ENCODE results near the gene CCT5.
"Not testable (repeated sequence)": the region's sequence is repeated elsewhere in the genome, so short reads cannot be mapped to it uniquely, and the experiment has no call there.

Gene CCT5

DNA sequence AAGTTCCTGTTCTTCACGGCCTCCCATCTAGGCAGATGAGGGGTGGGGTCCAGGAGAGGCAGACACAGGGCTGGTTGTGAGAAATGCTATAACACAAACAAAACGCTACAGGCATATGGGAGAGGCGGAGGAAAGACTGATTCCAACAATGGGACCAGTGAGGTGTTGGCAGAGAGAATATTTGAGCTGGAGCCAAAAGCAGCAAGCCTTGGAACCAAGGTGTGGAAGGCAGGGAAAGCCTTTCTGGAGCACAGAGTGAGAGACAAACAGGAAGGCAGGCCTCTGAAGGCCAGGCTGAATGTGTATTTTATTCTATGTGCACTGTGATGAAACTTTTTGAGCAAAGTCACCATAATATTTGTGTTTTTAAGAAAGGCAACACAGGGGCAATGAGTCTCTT lies 3.3 kb upstream of the CCT5 start:
- DNase-seq (ENCODE audit: low read depth in 3 of 3): no peak

DNA sequence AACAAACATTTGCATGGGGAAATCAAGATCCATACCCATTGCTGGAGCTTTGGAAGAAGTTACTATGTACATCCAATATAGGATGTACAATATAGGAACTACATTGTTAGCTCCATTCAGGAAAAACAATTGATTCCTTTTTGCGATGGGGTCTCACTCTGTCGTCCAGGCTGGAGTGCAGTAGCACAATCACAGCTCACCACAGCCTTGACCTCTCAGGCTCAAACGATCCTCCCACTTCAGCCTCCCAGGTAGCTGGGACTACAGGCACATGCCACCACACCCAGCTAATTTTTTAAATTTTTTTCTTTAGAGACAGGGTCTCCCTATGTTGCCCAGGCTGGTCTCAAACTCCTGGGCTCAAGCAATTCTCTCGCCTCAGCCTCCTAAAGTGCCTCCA lies 2.9 kb upstream of the CCT5 start:
- not testable (repeated sequence) for DNase-seq (ENCODE audit: low read depth in 3 of 3)

DNA sequence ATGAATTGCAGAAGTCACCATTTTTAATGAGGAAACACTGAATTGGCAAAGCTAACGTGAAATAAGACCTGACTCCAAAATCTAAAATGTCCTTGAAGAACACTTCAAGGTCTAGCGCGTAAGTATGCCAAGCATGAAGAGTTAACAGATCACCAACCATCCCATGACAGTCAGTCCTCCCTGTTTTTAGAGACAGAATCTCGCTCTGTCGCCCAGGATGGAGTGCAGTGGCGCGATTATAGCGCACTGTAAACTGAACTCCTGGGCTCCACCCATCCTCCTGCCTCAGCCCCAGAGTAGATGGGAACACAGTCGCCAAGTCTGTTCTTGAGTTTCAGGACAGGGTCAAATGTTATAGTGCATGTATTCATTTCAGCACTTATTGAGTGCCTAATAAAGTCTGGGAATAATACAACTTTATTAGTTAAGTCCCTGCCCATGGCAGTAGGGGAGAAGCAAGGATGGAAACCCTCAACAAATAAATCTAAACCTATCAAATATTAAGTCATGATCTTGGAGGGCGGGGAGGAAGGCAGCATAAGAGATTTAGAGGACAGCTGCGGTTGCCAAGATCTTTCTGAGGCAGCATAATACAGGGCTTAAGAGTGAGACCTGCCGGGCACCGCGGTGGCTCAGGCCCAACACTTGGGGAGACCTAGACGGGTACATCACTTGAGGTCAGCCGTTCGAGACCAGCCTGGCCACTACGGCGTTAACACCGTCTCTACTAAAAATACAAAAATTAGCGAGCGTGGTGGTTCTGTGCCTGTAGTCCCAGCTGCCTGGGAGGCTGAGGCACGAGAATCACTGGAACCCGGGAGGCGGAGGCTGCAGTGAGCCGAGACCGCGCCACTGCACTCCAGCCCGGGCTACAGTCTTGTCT lies 1.5 kb upstream of the CCT5 start:
- DNase-seq (ENCODE audit: low read depth in 3 of 3): no peak

GRCh38 chr5:10250806-10251276 lies 761 bp downstream of the CCT5 start:
- DNase-seq (ENCODE audit: low read depth in 3 of 3): no peak

GRCh38 chr5:10251405-10251804 lies 1.3 kb downstream of the CCT5 start:
- no peak for DNase-seq (ENCODE audit: low read depth in 3 of 3)

- DNase-seq (ENCODE audit: low read depth in 3 of 3): no peak
Observed at GRCh38 chr5:10253390-10253789, 3.3 kb downstream of the CCT5 start.

GRCh38 chr5:10254686-10255085 lies 4.6 kb downstream of the CCT5 start:
- DNase-seq (ENCODE audit: low read depth in 3 of 3): no peak

GRCh38 chr5:10257870-10258269 lies 7.8 kb downstream of the CCT5 start:
- no peak for DNase-seq (ENCODE audit: low read depth in 3 of 3)

DNA sequence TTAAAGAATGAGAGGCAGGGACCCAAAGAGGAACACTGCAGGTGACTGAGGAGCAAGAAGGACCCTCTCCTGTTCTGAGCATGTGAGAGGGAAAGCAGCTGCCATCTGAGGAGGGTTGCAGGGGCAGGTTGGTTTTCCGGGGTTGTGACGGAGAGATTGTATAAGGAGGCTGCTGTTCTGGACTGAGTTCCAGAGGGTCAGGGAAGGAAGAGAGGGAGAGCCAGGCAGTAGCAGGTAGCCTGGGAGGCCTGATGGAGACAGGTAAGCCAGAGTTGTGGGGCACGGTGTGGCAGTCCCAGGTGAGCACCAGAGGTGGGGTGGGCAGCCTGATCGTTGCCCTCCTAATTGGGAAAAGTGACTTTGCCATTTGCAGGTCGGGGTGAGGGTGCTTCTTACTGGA lies 9.8 kb downstream of the CCT5 start:
- no peak for DNase-seq (ENCODE audit: low read depth in 3 of 3)

GRCh38 chr5:10261065-10261464 lies 11.0 kb downstream of the CCT5 start:
- no peak for DNase-seq (ENCODE audit: low read depth in 3 of 3)

- DNase-seq (ENCODE audit: low read depth in 3 of 3): no peak
Observed at GRCh38 chr5:10262121-10262774, 12.2 kb downstream of the CCT5 start.

GRCh38 chr5:10262995-10263394 lies 12.9 kb downstream of the CCT5 start:
- DNase-seq (ENCODE audit: low read depth in 3 of 3): no peak

- DNase-seq (ENCODE audit: low read depth in 3 of 3): no peak
Observed at GRCh38 chr5:10264604-10265003, 14.5 kb downstream of the CCT5 start.

DNA sequence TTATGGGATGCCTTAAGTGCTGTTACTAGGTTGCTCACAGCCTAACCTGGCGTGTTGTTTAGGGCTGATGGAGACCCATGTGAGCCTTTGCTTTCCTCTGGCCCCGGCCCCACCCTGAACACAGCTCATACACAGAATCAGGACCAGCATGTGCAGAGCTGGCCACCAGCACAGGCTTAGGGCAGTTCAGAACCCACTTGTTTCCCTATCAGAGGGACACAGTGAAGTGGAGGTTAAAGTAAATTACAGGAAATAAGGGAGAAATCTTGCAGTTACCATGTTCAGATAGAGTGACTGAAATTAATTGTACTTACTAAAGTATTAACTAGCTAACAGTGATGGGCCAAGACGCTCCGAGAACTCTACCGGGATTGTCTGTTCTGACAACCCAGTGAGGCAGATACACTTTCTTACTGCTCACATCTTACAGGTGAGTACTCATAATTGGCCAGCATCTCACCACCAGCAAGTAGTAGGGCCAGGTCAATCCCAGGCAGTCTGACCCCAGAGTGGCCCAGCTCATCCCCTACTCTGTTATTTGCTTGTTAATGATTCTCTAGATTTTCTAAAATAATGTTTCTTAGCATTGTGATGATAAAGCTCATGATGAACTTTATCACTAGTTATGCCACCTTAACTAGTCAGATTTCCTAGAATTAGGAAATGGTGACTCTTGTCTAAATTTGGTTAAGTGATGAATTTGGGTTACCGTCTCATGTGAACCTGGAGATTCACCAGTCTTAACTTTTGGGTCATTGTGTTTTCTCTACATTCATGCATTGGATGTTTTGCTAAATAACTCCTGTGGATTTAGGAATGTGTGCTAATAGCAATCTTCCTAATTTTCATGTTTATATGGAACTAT lies 15.4 kb downstream of the CCT5 start:
- no peak for DNase-seq (ENCODE audit: low read depth in 3 of 3)

DNA sequence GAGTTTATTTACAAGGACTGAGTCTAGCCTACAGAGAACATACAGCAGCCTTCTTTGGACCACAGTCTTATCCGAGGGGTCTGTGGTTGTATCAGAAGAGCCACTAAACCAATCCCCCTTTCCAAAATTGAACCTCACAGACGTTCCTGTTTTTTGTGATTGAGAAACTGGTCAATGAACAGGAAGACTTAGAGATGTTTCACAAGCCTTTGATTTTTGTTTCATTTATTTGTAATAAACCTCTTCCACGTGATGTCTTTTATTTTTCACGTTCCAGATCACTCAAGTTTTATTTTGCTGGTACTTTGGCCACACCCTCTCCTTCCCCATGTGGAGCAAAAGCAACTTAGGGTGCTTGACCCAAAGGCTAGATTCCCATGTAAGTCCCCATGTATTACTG lies 16.1 kb downstream of the CCT5 start:
- DNase-seq (ENCODE audit: low read depth in 3 of 3): no peak

DNA sequence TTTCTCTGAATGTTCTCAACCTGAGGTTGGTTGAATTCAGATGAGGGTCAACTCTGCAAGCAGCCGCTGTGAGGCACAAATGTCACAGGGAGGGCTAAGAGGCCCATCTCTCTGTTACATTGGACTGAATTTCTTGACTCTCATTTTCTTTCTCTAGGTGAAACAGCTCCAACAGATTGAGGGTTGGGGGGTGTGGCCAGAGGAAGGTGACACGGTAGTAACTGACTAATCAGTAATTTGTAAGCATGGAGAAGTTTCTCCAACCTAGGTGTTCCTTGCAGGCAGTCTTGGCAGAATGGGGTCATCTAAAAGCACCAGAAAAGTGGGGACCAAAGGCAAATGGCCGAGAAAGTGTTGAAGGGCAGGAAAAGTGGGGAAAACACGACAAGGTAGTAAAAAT lies 16.8 kb downstream of the CCT5 start:
- no peak for DNase-seq (ENCODE audit: low read depth in 3 of 3)

- no peak for DNase-seq (ENCODE audit: low read depth in 3 of 3)
Observed at GRCh38 chr5:10268100-10268499, 18.0 kb downstream of the CCT5 start.

GRCh38 chr5:10272053-10272874 lies 22.2 kb downstream of the CCT5 start:
- no peak for DNase-seq (ENCODE audit: low read depth in 3 of 3)

DNA sequence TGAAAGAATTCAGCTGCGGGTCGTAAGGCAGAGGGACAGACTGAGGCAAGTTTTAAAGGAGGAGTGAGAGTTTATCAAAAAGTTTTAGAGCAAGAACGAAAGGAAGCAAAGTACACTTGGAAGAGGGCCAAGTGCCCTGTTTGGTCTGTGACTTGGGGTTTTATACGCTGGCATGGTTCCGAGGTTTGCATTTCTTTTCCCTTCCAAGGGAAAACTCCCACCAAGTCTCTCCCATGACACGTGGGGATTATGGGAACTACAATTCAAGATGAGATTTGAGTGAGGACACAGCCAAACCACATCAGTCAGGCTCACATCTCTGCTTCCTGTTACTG lies 22.8 kb downstream of the CCT5 start:
- not testable (repeated sequence) for DNase-seq (ENCODE audit: low read depth in 3 of 3)

DNA sequence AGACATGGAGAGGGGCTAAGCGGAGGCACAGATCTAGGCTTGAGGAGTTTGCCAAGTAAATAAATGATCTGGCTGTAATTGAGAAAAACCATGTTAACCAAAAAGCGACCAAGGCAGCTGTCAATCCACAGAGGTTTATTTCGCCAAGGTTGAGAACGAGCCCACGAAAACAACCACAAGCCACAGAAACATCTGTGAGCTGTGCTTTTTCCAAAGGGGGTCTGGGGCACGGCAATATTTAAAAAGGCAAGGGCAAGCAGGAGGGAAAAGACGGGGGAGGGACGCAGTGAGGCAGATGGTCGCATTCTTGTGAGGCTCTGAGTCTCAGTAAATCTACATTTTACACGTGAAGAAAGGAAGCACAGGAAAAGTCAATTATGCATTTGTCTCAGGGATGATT lies 25.4 kb downstream of the CCT5 start:
- no peak for DNase-seq (ENCODE audit: low read depth in 3 of 3)

GRCh38 chr5:10275991-10276390 lies 25.9 kb downstream of the CCT5 start:
- no peak for DNase-seq (ENCODE audit: low read depth in 3 of 3)

GRCh38 chr5:10276691-10277090 lies 26.6 kb downstream of the CCT5 start:
- no peak for DNase-seq (ENCODE audit: low read depth in 3 of 3)

Measured in stimulated activated CD4-positive, alpha-beta T cell treated with anti-CD3 and anti-CD28 coated beads, TNF-alpha, amount 100 ng/mL, for 48 hours (primary cell).